NK-92 (cell line): ENCODE results near the gene PLIN1.
"Not testable (repeated sequence)": the region's sequence is repeated elsewhere in the genome, so short reads cannot be mapped to it uniquely, and the experiment has no call there.

Experiments
- DNase-seq: peaks from one replicate; lab custom pipeline; 2025; ENCODE audit not compliant: unreplicated experiment; lab: John Stamatoyannopoulos, UW

Gene PLIN1, protein sequence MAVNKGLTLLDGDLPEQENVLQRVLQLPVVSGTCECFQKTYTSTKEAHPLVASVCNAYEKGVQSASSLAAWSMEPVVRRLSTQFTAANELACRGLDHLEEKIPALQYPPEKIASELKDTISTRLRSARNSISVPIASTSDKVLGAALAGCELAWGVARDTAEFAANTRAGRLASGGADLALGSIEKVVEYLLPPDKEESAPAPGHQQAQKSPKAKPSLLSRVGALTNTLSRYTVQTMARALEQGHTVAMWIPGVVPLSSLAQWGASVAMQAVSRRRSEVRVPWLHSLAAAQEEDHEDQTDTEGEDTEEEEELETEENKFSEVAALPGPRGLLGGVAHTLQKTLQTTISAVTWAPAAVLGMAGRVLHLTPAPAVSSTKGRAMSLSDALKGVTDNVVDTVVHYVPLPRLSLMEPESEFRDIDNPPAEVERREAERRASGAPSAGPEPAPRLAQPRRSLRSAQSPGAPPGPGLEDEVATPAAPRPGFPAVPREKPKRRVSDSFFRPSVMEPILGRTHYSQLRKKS

GRCh38 chr15:89679212-89679611, at the start of gene PLIN1:
Gene PLIN1, minus strand, starts transcription at chr15:89679367. Its CDS starts 1,878 bp downstream, at chr15:89677489.
- no peak for DNase-seq

- DNase-seq: no peak
Observed at GRCh38 chr15:89728254-89728653, 49.1 kb upstream of the PLIN1 start.

DNA sequence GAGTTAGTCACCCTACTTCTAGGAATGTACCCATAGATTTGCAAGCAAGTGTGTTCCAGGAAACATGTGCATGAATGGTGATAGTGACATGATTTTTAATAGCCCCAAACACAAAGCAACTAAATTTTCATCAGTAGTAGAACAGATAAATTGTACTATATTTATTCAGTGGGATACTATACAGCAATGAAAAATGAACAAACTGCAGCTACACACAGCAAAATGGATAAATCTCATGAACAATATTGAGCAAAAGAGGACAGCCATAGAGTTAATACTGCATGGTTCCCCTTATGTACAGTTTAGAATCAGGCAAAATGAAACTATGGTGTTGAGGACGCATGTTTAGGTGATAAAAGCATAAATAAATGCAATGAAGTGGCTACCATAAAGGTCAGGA, 45.9 kb upstream of the PLIN1 start:
- no peak for DNase-seq

- DNase-seq: no peak
Observed at GRCh38 chr15:89724621-89725020, 45.5 kb upstream of the PLIN1 start.

DNA sequence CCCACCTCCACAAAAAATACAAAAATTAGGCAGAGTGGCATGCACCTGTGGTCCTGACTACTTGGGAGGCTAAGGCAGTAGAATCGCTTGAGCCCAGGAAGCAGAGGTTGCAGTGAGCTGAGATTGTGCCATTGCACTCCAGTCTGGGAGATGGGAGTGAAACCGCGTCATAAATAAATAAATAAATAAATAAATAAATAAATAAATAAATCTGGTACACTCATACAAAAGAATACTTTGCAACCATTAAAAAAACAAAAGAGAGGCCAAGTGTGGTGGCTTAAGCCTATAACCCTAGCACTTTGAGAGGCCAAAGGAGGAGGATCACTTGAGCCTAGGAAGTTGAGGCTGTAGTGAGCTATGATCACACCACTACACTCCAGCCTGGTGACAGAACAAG, 43.9 kb upstream of the PLIN1 start:
- DNase-seq: no peak

DNA sequence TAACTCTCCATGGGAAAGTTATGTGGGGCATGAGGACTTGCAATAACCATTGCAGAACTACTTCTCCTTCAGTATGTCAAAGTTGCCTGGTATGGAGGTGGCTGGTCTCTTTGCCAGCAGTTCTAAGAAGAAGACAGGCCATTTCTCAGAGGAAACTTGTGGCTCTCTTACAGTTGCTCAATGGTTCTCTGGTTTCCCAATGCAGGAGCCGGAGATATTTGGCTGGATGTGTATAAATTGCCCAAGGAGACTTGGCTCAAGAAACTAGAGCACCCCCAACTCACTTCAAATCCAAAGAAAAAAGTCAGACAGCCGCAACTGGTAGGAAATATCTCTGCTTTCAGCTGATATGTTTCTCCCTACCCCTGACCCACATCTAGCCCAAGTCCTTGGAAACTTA, 35.6 kb upstream of the PLIN1 start:
- no peak for DNase-seq

DNA sequence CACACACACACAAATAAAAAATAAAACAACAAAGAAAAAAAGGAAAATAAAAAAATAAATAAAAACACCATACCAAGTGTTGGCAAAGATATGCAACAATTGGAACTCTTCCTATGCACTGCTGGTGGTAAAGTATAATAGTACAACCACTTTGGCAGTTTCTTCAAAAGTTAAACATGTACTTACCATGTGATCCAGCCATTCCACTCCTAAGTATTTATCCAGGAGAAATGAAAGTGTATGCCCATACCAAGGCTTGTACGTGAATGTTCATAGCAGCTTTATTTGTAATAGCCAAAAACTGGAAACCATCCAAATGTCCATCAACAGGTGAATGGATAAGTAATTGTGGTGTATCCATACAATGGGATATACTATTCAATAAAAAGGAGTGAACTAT, 28.4 kb upstream of the PLIN1 start:
- no peak for DNase-seq

GRCh38 chr15:89704411-89704810, 25.2 kb upstream of the PLIN1 start:
- DNase-seq: no peak

DNA sequence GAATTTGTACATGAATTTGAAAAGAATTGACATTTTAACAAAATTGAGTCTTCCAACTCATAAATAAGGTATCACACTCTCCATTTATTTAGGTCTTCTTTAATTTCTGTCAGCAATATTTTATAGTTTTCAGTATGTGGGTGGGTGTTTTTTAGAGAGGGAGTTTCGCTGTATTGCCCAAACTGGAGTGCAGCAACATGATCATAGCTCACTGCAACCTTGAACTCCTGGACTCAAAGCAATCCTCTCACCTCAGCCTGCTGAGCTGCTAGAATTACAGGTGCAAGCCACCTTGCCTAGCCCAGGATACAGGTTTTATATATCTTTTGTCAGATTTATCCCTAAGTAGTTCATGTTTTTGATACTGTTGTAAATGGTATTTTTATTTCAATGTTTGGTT, 16.0 kb upstream of the PLIN1 start:
- no peak for DNase-seq

DNA sequence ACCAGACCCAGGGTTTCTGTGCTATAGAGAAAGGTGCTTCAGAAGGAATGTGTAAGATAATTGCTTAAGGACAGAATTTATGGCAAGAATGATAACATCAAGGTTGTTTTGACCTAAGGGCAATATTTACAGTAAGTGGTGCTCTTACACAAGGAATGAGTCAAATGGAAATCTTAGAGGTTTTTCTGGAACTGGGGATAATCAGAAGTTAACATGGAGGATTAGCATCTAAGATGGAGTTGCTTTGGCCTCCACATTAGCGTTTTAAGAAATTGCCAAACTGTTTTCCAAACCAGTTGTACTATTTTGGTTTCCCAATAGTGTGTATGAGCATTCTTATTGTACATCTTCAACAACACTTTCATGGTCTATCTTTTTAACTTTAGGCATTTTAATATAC, 14.5 kb upstream of the PLIN1 start:
- no peak for DNase-seq

- no peak for DNase-seq
Observed at GRCh38 chr15:89693091-89693490, 13.9 kb upstream of the PLIN1 start.

- DNase-seq: no peak
Observed at GRCh38 chr15:89690276-89691218, 11.4 kb upstream of the PLIN1 start, which contains the start of the genes PEX11A and WDR93. Gene PEX11A, minus strand, starts transcription at chr15:89690754. Its CDS starts 122 bp downstream, at chr15:89690632. Gene WDR93, plus strand, starts transcription at chr15:89690811. Its CDS starts 10,936 bp downstream, at chr15:89701747.

DNA sequence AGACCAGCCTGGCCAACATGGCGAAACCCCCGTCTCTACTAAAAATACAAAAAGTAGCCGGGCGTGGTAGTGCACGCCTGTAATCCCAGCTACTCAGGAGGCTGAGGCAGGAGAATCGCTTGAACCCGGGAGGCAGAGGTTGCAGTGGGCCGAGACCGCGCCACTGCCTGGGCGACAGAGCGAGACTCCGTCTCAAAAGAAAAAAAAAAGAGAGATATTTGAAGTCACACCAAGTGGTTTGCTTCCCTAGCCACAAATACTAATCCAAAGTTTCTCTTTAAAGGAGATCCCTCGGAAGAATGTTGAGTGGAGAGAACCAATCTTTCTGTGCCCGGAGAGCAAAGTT, 10.7 kb upstream of the PLIN1 start:
- DNase-seq: not testable (repeated sequence)

- no peak for DNase-seq
Observed at GRCh38 chr15:89686522-89686921, 7.4 kb upstream of the PLIN1 start.

DNA sequence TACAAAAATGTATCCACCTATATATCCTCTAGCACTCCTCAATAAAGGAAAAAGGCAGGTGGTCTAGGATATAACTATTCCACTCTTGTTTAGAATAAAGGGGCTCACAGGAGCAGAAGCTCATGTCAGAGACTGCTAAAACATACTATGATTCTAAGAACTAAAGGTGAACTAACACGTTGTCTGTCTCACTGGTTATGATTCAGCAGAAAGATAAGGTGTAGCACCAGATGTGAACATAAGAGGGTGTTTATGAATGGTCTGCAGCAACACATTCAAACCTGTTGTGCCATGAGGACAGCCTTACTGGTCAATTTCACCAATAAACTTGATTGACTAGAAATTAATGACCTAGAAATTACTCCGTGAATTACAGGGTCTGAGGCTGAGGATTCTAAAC, 6.8 kb upstream of the PLIN1 start:
- no peak for DNase-seq

GRCh38 chr15:89681146-89681545, 2.0 kb upstream of the PLIN1 start:
- no peak for DNase-seq

- no peak for DNase-seq
Observed at GRCh38 chr15:89680282-89680873, 1.2 kb upstream of the PLIN1 start.

- no peak for DNase-seq
Observed at GRCh38 chr15:89677381-89677780, 1.8 kb downstream of the PLIN1 start.

DNA sequence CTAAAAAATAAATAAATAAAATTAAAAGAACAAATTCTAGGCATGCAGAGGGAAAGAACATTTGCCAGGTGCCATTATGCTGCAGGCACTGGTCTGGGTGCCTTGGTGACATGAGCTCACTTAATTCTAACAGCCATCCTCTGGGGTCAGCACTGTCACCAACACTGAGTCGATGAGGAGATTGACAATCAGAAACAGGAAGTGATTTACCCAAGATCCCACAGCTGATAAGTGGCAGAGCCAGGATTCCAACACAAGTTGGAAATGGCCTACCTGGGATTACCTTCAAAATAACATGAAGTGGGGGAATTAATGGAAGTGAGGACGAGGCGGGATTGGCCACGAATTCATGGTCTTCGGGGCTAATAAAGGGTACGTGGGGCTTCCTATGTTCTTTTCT, 3.6 kb downstream of the PLIN1 start:
- no peak for DNase-seq

GRCh38 chr15:89674526-89674925, 4.6 kb downstream of the PLIN1 start:
- no peak for DNase-seq

DNA sequence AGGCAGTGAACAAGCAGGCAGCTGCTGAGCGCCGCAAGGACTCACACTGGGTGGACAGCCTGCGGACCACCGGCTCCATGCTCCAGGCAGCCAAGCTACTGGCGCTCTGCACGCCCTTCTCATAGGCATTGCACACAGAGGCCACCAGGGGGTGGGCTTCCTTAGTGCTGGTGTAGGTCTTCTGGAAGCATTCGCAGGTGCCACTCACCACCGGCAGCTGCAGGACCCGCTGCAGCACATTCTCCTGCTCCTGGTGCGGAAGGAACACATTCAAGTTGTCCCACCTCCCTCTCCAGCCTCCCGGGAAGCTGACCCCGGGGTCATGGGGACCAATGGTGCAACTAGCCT, 6.0 kb downstream of the PLIN1 start:
- DNase-seq: no peak
